Medulla oblongata (tissue), 1 donor: ENCODE results near the gene CHI3L2.

Experiments
- DNase-seq: peaks from one replicate; pipeline ENCODE4 v3.0.0-alpha.2; 2015; ENCODE audit errors: extremely low spot score

The CHI3L2 gene

GRCh38 chr1:111221276-111221632 lies 6.3 kb upstream of the CHI3L2 start:
- DNase-seq, result no peak

GRCh38 chr1:111221633-111222291 lies 5.8 kb upstream of the CHI3L2 start:
- peak; percentile 58 for DNase-seq

- DNase-seq, result peak; percentile 77
Observed at GRCh38 chr1:111222308-111223125, 5.0 kb upstream of the CHI3L2 start.

GRCh38 chr1:111223126-111223685 lies 4.3 kb upstream of the CHI3L2 start:
- DNase-seq, result no peak

GRCh38 chr1:111225091-111225490 lies 2.4 kb upstream of the CHI3L2 start:
- no peak for DNase-seq

GRCh38 chr1:111225717-111226400 lies 1.7 kb upstream of the CHI3L2 start:
- DNase-seq, result no peak

GRCh38 chr1:111227851-111228747 lies 586 bp downstream of the CHI3L2 start:
- DNase-seq, result peak; percentile 83

- DNase-seq, result no peak
Observed at GRCh38 chr1:111228748-111229126, 1.2 kb downstream of the CHI3L2 start.

- no peak for DNase-seq
Observed at GRCh38 chr1:111232134-111232533, 4.6 kb downstream of the CHI3L2 start.

- no peak for DNase-seq
Observed at GRCh38 chr1:111234258-111234657, 6.7 kb downstream of the CHI3L2 start.

GRCh38 chr1:111234866-111235265 lies 7.4 kb downstream of the CHI3L2 start:
- no peak for DNase-seq

GRCh38 chr1:111236379-111236778 lies 8.9 kb downstream of the CHI3L2 start:
- DNase-seq, result no peak

- DNase-seq, result no peak
Observed at GRCh38 chr1:111236806-111237205, 9.3 kb downstream of the CHI3L2 start.

GRCh38 chr1:111238056-111238795 lies 10.7 kb downstream of the CHI3L2 start:
- DNase-seq, result no peak

- no peak for DNase-seq
Observed at GRCh38 chr1:111241797-111242196, 14.3 kb downstream of the CHI3L2 start.

GRCh38 chr1:111242805-111243523 lies 15.5 kb downstream of the CHI3L2 start:
- no peak for DNase-seq

- no peak for DNase-seq
Observed at GRCh38 chr1:111247125-111247838, 19.8 kb downstream of the CHI3L2 start.

- DNase-seq, result peak; percentile 88
Observed at GRCh38 chr1:111249960-111250359, 22.4 kb downstream of the CHI3L2 start.

- DNase-seq, result peak; percentile 48
Observed at GRCh38 chr1:111251570-111251969, 24.1 kb downstream of the CHI3L2 start.
